OCI-M1 (cell line): ENCODE data around the gene PHF3.

Experiments
- DNase-seq: peaks from one replicate; lab custom pipeline; 2025; lab: John Stamatoyannopoulos, UW

PHF3 gene

DNA sequence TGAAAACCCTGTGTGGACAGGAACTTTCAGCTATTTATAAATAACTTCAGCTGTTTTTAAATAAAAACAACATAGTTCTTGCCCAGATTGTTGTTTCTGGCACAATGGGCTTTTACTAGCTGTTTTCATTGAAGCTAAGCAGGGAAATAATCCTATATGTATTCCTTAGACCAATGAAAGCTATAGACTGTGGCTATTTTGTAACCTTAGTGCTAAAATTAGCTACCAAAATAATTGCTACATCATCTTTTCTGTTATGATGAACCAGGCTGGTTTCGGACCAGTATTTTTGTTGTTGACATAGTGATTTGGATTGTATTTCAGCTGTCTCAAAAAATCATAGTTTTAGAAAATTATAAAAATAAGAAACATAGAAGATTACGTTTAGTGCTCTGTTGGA is 13.7 kb downstream of the PHF3 start:
- DNase-seq = no peak

DNA sequence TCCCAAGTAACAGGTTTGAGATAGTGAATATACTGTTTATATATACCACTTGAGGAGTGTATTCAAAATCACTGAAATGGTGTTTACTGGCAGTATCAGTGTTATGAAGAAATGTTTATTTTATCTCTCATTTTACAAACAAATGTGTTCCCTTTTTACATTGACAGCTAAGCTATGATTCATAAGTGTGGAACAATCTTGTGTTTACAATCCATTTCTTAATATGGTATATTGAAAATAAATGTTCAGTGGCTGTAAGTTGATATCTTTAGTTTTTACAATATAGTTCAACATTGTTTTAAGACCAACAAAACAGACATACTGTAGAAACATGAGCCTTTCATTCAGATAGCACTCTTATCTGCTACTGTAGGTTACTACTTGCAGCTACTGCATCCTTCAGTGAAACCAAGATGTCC is 14.3 kb downstream of the PHF3 start:
- peak; percentile 23 for DNase-seq

DNA sequence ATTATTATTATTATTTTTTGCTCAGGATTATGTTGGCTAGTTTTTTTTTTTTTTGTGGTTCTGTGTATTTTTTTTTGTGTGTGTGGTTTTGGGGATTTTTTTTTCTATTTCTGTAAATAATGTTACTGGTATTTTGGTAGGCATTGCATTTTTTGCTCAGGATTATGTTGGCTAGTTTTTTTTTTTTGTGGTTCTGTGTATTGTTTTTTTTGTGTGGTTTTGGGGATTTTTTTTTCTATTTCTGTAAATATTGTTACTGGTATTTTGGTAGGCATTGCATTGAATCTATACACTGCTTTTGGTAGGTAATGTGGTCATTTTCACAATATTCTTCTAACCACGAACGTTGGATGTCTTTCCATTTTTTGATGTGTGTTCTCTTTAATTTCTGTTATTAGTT is 17.4 kb downstream of the PHF3 start:
- no peak for DNase-seq

DNA sequence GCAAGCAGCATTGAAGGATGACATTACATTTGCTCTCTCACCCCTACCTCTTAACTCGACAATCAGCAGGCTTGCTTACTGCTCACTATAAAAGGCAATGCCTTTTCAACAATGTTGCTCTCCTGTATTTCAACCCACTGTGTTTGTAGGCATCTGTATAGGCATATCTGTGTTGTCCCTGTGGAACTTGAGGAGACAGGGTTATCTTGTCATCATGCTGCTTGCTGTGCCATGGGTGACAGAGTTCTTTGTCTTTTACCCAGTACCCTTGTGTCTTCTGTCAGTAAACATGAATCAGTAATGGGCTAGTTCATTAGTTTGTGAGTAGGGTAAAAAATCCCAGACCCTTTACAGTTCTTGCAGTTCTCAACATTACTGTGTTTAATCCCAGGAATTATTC is 25.2 kb downstream of the PHF3 start:
- no peak for DNase-seq

DNA sequence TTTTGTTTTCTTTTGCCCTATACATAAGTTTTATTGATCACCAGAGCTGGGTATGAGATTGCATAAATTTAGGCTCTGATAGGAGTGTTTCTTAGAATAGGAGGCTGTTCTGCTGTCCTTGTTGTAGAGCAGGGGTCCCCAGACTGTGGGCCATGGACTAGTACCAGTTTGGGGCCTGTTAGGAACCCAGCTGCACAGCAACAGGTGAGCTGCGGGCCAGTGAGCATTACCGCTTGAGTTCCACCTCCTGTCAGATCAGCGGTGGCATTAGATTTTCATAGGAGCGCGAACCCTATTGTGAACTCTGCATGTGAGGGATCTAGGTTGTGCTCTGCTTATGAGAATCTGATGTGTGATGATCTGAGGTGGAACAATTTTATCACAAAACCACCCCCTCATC is 26.2 kb downstream of the PHF3 start:
- DNase-seq = no peak

DNA sequence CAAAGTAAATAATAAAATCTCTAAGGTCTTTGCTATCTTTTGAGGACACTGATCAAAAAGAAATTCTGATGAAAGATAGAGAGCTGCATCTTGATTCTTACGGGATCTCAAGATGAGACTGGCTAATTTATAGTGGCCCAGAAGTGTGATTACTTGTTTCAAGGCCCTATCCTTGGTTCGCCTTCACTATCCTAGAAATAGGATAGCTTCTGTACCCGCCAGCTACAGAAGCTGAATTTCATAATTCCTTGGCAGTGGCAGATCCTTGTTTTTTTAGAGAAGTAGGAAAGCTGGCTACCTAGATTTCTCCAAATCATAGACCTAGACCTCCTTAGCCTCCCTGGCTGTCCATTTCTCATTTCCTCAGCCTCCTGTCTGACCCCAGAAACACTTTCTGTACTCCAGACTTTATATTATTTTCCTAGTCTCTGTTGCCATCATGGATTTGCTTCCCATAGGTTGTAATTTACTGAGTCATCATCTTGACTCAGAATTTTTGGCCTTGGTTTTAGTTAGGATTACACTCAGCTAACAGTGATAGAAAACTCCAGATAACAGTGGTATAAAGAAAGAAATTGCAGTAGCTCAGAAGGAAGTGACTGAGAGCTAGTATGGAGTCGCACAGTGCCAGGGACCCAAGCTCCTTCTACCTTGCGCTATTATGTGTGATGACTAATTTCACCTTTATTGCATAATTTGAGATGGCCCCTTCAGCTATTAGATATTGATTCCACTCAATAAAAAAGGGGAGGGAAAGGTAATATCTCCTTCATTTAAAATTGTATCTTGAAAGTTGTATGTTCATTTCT is 27.7 kb downstream of the PHF3 start:
- peak; percentile 58 for DNase-seq

DNA sequence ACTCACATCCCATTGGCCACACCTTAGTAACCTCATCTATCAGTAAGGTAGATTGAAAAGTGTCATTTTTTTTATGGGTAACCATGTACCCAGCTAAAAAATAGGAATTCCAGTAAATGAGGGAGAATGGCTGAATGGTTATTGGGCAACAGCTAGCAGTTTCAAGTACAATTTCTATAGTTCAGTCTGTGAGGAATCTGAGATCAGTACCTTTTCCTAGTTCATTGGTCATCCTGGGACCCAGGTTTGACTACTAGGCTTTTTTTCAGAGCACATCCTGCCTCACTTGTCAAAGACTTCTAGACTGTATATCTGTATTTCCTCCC is 28.3 kb downstream of the PHF3 start:
- DNase-seq = peak; percentile 20

DNA sequence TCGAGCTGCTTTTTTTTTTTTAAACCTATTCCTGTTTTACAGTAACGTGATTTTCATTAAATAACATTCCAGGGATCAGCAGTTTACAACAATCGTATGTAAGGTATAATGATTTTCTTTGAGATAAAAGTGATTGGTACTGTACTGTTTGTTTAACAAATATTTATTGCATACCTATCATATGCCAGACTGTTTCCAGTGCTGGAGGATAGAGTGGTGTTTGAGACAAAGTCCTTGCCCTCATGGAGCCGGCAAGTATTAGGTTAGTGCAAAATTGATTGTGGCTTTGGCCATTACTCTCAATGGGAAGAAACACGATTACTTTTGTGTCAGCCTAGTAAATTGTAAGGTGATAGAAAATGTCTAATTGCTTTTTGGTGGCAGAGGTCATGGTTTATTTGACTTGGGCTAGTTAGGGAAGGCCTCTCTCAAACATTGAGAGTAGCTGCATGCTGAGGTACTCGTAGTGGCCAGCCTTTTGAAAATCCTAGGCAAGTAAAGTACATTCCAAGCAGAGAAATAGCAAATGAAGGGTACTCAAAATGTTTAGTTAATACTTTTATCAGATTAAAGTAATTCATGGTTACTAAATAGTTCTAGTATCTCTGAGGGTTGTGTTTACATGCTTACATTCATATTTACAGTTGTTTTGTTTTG is 35.6 kb downstream of the PHF3 start:
- DNase-seq = no peak

DNA sequence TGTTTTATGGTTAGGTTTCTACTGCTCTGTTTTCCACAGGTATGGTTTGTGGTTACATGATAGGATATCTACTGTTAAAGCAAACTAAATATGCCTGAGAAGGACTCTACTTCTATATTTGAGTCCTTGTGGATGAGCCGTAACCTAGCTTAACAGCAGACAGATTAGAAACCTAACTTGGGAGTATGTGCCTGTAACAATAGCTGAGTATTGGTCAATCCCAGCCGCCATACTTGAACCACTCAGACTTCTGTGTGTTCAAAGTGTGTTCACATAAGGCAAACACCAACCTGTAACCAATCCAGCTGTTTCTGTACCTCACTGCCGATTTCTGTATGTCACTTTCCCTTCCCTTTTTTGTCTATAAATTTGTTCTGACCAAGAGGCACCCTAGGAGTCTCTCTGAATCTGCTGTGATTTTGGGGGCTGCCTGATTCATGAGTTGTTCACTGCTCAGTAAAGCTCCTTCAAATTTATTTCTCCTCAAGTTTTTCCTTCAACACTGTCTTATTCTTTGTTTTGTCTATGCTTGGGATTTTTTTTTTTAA is 37.1 kb downstream of the PHF3 start:
- no peak for DNase-seq

DNA sequence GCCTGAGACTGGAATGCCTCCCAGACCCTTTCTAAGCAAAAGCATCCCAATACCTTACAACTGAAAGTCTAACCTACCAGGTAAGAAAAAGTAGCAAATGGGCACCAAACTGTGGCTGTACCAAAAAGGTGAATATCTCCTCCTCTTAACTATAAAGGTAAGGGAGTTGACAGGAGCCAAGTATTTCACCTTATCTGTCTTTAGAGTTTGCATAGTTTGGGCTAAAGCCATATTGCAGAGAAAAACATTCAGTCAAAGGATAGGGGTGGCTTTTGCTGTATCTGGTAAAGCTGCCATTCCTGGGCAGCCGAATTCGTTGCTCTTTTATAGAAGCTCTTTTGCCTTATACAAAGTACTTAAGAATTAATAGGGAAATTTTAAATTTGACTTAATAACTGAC is 38.1 kb downstream of the PHF3 start:
- no peak for DNase-seq

DNA sequence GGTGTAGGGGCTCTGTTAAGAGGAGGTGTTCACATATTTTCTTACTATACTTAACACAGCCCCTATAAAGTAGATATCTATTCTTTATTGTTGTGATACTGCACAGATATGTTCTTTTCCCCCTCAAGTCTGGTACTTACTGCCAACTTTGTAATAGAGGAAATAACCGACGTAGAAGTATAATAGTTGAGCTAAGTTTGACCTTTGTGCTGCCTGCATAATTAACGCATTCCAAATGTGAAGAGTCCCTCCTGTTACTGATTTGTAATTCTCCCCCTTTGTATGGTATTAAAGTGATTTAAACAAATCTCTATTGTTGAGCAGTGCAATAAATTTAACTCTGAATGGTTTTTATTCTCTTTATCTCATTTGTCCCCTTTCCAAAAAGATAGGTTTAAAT is 39.0 kb downstream of the PHF3 start:
- no peak for DNase-seq

DNA sequence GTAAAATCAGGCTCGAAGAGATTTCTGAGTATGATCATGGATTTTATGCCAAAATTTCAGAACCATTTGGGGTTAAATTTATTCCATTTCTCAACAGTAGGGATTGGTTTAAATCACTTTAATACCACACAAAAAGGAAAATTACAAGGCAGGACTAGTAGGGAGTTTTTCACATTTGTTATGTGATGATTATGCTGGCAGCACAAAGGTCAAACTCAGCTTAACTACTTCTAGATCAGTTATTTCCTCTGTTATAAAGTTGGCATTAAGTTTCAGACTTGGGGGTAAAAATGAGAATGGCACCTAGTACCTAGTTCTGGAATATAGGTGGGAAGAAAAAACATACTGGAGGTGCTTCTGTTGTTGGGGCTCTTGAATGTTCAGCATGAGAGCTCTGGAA is 39.5 kb downstream of the PHF3 start:
- no peak for DNase-seq

DNA sequence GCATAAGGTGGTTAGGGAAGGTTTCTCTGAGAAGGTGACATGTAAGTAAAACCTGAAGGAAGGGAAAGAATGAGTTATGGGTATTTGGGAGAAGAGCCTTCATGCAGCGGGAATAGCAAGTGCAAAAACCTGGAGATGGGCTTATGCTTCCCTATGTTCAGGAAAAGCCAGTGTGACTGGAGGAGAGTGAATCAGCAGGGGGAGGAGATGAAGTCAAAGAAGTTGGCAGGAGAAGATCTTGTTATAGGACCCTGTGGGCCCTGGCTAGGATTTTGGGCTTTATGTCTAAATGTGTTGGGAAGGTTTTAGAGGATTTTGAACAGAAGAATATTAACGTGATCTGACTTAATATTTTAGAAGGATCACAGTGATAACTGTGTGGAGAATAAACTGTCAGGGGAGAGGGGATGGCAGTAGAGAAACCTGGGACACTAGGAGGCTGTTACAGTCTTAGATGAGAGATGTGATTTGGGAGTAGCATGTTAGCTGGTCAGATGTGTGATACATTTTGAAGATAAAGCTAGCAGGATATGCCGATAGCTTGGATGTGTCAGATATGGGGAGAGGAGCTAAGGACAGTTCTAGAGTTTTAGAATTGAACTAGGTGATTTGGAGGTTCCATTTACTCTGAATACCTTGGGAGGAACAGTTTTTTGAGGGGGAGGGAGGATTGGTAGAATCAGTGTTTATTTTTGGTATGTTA is 41.0 kb downstream of the PHF3 start:
- DNase-seq = no peak

DNA sequence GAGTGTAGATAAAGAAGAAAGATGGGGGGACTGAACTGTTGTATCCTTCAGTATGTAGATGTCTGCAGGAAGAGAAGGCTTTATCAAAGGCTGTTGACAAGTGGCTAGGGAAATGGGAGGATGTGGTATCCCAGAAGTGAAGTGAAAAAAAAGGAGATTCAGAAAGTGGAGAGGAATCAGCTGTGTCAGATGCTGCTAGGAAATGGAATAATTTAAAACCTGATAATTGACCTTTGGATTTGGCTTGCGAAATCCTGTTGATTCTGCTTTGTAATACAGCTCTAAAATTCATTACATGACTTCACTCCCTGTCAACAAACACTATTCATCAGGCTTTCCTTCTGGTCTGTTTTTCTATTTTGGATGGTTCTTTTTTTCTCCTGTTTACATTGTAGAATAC is 41.7 kb downstream of the PHF3 start:
- peak; percentile 28 for DNase-seq

DNA sequence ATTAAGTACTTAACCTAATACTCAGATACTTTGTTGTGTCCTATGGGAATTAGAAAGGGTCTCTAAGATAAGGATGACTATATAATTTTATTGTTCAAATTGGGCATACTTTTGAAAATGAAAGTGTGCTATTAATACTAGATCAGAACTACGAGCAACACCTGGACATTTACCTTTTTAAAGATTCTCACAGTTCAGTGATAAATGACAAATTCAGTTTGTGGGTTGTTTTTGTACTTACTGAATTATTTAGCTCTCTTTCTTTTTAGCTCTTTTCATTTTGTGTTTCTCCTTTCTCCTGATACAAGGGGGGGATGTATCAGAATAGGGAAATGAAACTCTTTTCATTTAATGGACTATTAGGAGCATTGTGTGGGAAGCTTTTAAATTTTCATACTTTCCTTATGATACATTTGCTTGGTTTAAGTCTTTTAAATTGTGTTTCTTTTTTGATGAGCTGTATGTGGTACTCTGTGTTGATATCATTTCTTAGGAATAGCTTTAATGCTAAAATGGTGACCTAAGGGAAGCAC is 47.5 kb downstream of the PHF3 start:
- DNase-seq = no peak

DNA sequence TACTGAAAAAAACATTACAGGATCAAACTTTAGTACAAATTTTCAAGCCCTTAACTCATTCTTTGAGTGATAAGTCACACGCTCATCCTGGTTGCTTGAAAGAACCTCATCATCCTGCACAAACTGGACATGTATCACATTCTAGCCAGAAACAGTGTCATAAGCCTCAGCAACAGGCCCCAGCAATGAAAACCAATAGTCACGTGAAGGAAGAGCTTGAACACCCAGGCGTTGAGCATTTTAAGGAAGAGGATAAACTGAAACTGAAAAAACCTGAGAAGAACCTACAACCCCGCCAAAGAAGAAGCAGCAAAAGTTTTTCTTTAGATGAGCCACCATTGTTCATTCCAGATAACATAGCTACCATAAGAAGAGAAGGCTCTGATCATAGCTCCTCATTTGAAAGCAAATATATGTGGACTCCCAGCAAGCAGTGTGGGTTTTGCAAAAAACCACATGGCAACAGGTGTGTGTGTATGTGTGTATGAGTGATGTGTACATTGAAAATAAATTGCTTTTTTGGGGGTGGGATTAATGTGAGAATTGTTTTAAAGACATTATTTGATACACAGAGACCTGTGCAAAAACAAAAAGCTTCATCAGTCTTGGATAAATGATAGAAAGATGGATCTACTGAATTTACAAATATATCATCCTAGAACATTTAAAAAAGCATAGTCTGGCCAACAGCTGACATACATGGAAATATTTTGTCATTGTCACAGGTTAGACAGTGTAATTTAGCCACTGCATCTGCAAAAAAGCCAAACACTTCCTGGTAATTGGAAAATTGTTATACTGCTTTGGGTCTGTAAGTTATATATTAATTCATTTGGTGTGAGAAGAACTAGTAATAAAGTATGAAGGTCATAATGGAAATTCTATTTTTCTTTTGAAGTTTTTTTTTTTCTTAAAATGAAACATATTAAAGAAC is 50.1 kb downstream of the PHF3 start:
- DNase-seq = no peak

DNA sequence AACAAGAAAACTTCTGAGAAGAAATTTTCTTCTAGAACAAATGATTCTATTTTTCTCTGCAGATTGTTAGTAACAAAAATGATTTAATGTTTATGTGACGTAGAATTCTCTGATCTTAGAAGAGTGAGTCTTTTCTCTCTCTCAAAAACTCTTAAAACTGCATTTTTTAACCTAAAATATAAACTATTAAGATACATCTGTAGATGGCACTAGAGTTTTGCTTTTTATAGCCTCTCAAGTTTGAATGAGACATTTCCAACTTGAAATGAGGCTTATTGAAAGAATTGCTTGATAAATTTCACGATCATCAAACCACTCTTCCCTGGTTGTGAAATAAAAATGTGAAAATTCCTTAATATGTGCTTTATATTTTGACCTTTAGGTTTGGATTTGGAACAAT is 53.8 kb downstream of the PHF3 start:
- DNase-seq = peak; percentile 37

DNA sequence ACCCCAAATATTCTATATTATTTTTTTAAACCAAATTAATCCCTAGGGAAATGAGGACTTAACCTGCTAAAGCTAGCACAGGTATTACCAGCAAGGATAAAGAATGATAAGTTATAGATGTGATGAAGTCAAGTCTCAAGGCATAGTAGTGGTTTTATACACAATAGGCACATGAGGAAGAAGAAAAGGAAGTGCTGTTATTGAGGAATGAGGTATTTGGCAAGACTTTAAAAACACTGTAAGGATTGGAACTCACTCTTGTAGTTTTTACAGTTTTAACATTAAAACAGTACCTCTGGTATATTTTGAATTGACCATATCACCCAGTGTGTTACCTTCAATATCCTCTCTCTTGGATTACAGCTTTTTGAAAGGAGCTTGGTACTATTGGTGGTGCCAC is 54.6 kb downstream of the PHF3 start:
- DNase-seq = no peak

DNA sequence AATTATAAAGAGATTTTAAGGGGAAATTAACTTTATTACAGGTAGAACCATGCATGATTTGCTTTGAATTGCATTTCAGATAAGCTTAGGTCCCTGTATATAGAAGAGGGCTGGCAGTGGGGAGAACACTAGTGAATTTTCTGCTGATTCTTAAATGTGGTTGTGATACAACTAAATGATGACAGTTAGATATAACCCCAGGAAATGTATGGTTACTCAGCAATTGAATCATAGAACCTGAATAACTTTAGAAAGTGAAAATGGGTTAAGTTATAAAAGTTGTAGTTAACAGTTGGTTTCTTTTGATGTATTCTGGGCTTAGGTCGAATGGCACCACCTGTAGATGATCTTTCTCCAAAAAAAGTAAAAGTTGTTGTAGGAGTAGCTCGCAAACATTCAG is 70.1 kb downstream of the PHF3 start:
- no peak for DNase-seq

DNA sequence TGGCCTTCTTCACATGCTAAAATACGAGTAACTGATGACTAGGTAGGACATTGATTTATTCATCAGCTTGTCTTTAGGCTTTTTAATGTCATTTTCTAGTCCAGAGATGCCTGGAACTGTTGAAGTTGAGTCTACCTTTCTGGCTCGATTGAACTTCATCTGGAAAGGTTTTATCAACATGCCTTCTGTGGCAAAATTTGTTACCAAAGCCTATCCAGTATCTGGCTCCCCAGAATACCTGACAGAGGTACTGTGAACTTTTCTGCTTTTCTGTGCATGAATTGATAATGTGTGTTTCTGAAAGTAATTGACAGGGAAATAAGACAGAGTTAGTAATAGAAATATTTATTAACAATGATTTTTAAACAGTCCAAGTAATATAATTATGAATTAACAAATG is 71.0 kb downstream of the PHF3 start:
- DNase-seq = no peak

DNA sequence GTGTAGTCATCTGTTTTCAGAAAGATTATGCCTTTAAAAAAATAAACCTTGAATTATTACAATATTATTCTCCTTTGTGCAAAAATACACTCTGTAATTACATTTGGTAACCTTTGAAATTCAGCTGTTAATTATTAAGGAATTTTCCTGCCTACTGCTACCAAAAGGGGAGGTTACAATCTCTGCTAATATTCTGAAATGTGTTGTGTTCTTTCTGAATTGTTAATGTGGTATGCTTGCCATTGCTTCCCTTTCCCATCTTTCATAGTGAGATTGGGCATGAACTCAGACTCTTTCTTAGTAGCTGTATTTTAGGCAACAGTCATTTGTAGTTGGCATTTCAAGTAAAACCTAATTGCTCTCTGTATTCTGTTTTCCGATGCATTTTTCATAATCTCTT is 73.0 kb downstream of the PHF3 start:
- no peak for DNase-seq

DNA sequence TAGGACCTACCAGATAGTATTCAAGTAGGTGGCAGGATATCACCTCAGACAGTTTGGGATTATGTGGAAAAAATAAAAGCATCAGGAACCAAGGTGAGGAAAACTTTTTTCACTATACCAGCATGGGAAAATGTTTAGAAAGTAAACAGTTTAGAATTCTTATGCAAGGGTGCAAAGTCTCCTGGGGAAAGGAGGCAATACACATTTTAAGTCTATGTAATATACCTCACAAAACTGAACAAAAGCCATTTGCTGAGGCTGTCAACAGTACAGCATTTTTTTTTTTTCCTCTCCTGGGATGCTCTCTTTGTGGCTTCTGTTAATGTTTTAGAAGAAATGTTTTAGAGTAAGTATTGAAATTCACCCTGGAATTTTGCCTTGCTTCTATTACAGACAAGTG is 73.5 kb downstream of the PHF3 start:
- DNase-seq = no peak
